Breast epithelium (tissue), 4 donors: ENCODE measurements around the gene SYMPK. TPM values are rescaled to one million over a fixed set of nuclear protein-coding genes. Genes with fewer than 3 reads are reported as not detected.

ENCODE experiments used
- DNase-seq, 2 donors: peaks; one replicate each; pipeline ENCODE4 v3.0.0-alpha.2; 2019; ENCODE audit warnings: low spot score in 2 of 2
- H3K27ac ChIP-seq, 2 donors: fragments of 200-600 bp; sonication (generic) in 1 of 2; one replicate each; pipeline ENCODE4 v1.5.1; 2016 to 2019; ENCODE audit warnings: mild to moderate bottlenecking in 1 of 2
- H3K27me3 ChIP-seq, 2 donors: fragments of 200-600 bp; sonication (generic) in 1 of 2; one replicate each; pipeline versions ENCODE4 v1.5.1 to v1.6.0; 2017 to 2019; ENCODE audit warnings: control low read depth in 1 of 2, mild to moderate bottlenecking in 1 of 2
- H3K36me3 ChIP-seq: fragments of 200-600 bp; one replicate; pipeline ENCODE4 v1.5.1; 2019
- H3K4me1 ChIP-seq, 2 donors: fragments of 200-600 bp; sonication (generic); one replicate each; pipeline ENCODE4 v1.5.1; 2016 to 2019; ENCODE audit warnings: control low read depth in 1 of 2
- H3K4me3 ChIP-seq, 3 donors: fragments of 200-600 bp; sonication (generic); 1 replicate in 2 of 3; 2 replicates in 1 of 3; pipeline ENCODE4 v1.5.1; 2016 to 2019; ENCODE audit warnings: mild to moderate bottlenecking in 3 of 3, moderate library complexity in 2 of 3
- H3K9me3 ChIP-seq, 2 donors: fragments of 200-600 bp; sonication (generic) in 1 of 2; one replicate each; pipeline ENCODE4 v1.5.1; 2016 to 2019; ENCODE audit warnings: control low read depth in 1 of 2
- CTCF ChIP-seq, 3 donors: fragments of 450-650 bp; IDR thresholded peaks; one replicate each; pipeline ENCODE4 v1.5.1; 2016 to 2017; ENCODE audit warnings: antibody characterized with exemption in 3 of 3, mild to moderate bottlenecking in 3 of 3, moderate library complexity in 3 of 3
- POLR2A ChIP-seq: fragments of 450-650 bp; IDR thresholded peaks from one replicate; pipeline ENCODE4 v1.6.1; 2016; ENCODE audit warnings: antibody characterized with exemption, mild to moderate bottlenecking, moderate library complexity
- POLR2AphosphoS5 ChIP-seq, 3 donors: sonication (generic); formaldehyde crosslinking; IDR thresholded peaks; one replicate each; pipeline ENCODE4 v1.6.1; 2017; ENCODE audit warnings: antibody characterized with exemption in 3 of 3
- intact Hi-C: fragments of 100-400 bp; cut with DNase I; formaldehyde crosslinking; loops from one replicate; pipeline ENCODE4 v1.15.1; 2023; ENCODE audit warnings: low total_unique reads
- total RNA-seq, 3 donors: library from RNA; depleted of rRNA; stranded (reverse); fragments of >200 nt; gene quantifications; one replicate each; pipeline ENCODE4 v1.1.0, GENCODE V29; 2016

The SYMPK gene
- total RNA-seq, 3 donors from 2014 or later = 24.3 to 50.8 (median 31.3) TPM

DNA sequence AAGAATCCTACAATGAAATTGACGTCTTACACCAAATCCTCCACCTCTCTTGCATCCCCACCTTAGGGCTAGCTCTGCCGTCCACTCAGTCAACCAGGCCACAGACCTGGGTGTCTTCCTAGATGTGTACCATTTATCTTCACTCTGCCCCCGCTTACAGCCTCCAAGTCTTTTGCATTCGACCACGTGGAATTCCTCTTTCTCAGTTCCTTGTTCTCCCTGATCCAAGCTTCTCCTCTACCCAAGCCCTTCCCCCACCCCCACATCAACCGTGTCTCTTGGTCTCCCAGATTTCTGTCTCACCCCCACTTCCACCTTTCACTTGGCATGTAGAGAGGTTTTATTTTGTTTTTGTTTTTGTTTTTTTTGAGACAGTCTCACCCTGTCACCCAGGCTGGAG, 69.1 kb downstream of the SYMPK start:
- no peak for TF ChIP-seq POLR2A
- no peak for TF ChIP-seq POLR2AphosphoS5 (IDR thresholded peaks at IDR 0.05)
- no peak for TF ChIP-seq CTCF (IDR thresholded peaks at IDR 0.05)
- H3K9me3 ChIP-seq = no peaks in the 10 kb centered on the region
- no peak overlapping the region for H3K4me3 ChIP-seq
- H3K27me3 ChIP-seq = no peaks in the 10 kb centered on the region
- DNase-seq = no peak
- peaks cover 0 to 9% of the 10 kb centered on the region in 2 donors for H3K4me1 ChIP-seq
- H3K27ac ChIP-seq = no peak overlapping the region
- intact Hi-C loops = no loop called here
- H3K36me3 ChIP-seq = no peaks in the 10 kb centered on the region

DNA sequence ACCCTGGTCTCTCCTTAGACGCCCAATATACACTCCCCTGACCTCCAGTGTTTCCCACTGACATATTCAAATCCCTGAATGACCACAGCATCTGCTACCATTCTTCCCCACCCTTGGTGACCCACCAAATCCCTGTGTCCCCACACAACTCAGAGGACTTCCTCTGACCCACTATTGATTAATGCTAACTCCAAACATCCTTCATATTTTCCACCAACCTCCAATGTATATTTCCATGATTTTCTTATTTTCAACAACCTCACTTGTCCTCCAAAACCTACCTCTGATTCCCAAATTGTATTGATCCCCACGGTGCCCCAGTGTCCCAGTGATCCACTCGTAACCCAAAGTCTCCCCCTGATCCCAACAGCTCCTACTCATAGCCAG, 69.8 kb downstream of the SYMPK start:
- Histone ChIP-seq H3K27ac (peak overlapping the region; percentile 62 to 66), H3K9me3 (no peaks in the 10 kb centered on the region), H3K4me1 (peaks cover 0 to 9% of the 10 kb centered on the region in 2 donors), H3K4me3 (peak overlapping the region in 2 of 3 donors; percentile 74 to 86), H3K36me3 (no peaks in the 10 kb centered on the region), H3K27me3 (no peaks in the 10 kb centered on the region)
- intact Hi-C loops = no loop called here
- no peak for TF ChIP-seq CTCF (IDR thresholded peaks at IDR 0.05)
- no peak for TF ChIP-seq POLR2A
- no peak for TF ChIP-seq POLR2AphosphoS5 (IDR thresholded peaks at IDR 0.05)
- DNase-seq = no peak

GRCh38 chr19:45792470-45793177, 70.3 kb downstream of the SYMPK start, which contains the start of gene DMWD:
DMWD (minus strand) TSS chr19:45792845; CDS start chr19:45792756, 89 bp downstream.
- H3K4me3 ChIP-seq = peak within 1 kb of the TSS; percentile 59 to 86 (median 74)
- H3K36me3 ChIP-seq = no peaks in the 10 kb centered on the region
- DNase-seq = peak; percentile 99 to 100
- peak within 1 kb of the TSS; percentile 71 to 92 for H3K27ac ChIP-seq
- H3K4me1 ChIP-seq = peaks cover 0 to 9% of the 10 kb centered on the region in 2 donors
- no peaks in the 10 kb centered on the region for H3K9me3 ChIP-seq
- TF ChIP-seq POLR2A (no peak), POLR2AphosphoS5 (IDR thresholded peaks at IDR 0.05) (peak in 1 of 3 donors; percentile 69)
- intact Hi-C loops = no loop called here
- H3K27me3 ChIP-seq = no peaks in the 10 kb centered on the region

DNA sequence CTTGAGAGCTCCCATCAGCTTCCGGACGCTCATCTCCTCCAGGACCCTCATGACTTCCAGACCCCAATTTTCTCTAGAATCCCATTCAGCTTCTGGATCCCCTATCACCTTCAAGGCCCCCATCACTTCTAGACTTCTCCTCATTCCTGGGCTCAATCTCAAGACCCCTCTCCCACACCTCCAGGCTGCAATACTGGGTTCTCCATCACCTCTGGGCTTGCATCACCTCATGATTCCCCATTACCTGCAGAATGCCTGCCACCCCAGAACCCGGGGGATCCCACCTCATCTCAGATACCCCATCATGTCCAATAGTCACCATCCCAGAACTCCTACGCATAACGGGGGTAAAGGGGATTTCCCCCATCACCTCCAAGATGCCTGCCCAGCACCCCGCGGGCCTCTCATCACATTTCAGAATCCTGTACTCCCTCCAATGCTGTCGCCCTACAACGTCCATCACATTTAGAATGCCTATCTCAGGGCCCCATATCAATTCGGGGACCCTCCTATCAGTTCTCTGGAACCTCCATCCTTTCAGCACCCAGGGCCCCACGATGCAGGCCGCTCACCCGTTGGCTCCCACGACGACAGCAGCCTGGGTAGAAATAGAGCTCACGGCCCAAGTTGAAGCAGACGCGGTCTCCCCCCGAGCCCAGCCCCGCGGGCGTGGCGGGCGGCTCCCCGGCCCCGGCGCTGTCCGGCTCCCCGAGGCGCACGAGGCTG, 71.0 kb downstream of the SYMPK start:
- Histone ChIP-seq H3K4me1 (peaks cover 0 to 9% of the 10 kb centered on the region in 2 donors), H3K36me3 (no peaks in the 10 kb centered on the region), H3K9me3 (no peaks in the 10 kb centered on the region), H3K27ac (peak overlapping the region; percentile 71 to 92), H3K27me3 (no peaks in the 10 kb centered on the region), H3K4me3 (peak overlapping the region; percentile 59 to 86 (median 74))
- no peak for TF ChIP-seq POLR2A
- no peak for TF ChIP-seq CTCF (IDR thresholded peaks at IDR 0.05)
- TF ChIP-seq POLR2AphosphoS5 (IDR thresholded peaks at IDR 0.05) = no peak
- no peak for DNase-seq
- intact Hi-C loops = no loop called here

GRCh38 chr19:45790942-45791341, 72.0 kb downstream of the SYMPK start:
- DNase-seq = no peak
- peaks cover 6% of the 10 kb centered on the region for H3K36me3 ChIP-seq
- TF ChIP-seq POLR2A (no peak), POLR2AphosphoS5 (IDR thresholded peaks at IDR 0.05) (peak in 1 of 3 donors; percentile 15), CTCF (IDR thresholded peaks at IDR 0.05) (no peak)
- H3K27me3 ChIP-seq = no peaks in the 10 kb centered on the region
- peak overlapping the region in 1 of 3 donors; percentile 86 for H3K4me3 ChIP-seq
- no peak overlapping the region for H3K27ac ChIP-seq
- peaks cover 0 to 9% of the 10 kb centered on the region in 2 donors for H3K4me1 ChIP-seq
- intact Hi-C loops = no loop called here
- H3K9me3 ChIP-seq = no peaks in the 10 kb centered on the region
